HepG2 (cell line): ENCODE data around the gene B4GALT7. TPM values are rescaled to one million over a fixed set of nuclear protein-coding genes. Genes with fewer than 3 reads are reported as not detected.

ENCODE experiments used
- polyA plus RNA-seq, 8 experiments: library from polyadenylated mRNA; depleted of rRNA in 3 of 8; stranded (reverse) in 7 of 8; unstranded in 1 of 8; fragments of >200 nt; fragmentation: Illumina TruSeq in 4 of 8; extraction: Trizol in 4 of 8; gene quantifications; 2 replicates each; pipeline versions ENCODE4 v1.2.1 to v1.2.3, GENCODE V29; 2011 to 2016; ENCODE audit warnings: low read depth in 4 of 8, missing spikeins in 1 of 8, mixed read lengths in 1 of 8; ENCODE audit not compliant: insufficient read depth in 1 of 8
- total RNA-seq, 5 experiments: library from RNA; depleted of rRNA; stranded (reverse); fragments of >200 nt; fragmentation: Illumina TruSeq; extraction: Trizol; gene quantifications; 2 replicates each; pipeline ENCODE4 v1.2.3, GENCODE V29; 2016; ENCODE audit warnings: low read depth in 1 of 5

The B4GALT7 gene
- total and polyA plus RNA-seq, 2 of the 13 experiments (the other 11 are each of a cell fraction or from before 2014, with no cell fraction given), result 16.4 to 20.5 TPM

Other genes with a start within 250 kb of the B4GALT7 start
- 94.5 and 191 TPM in 2 replicates for gene LMAN2, start 248.5 kb upstream of the B4GALT7 start, total RNA-seq (2016; rRNA removed; fragmentation: Illumina TruSeq; extraction: Trizol)
- gene LMAN2, start 248.5 kb upstream of the B4GALT7 start, polyA plus RNA-seq (2011; rRNA removed), result 193 and 197 TPM in 2 replicates
- gene RGS14, start 242.2 kb upstream of the B4GALT7 start, total RNA-seq (2016; rRNA removed; fragmentation: Illumina TruSeq; extraction: Trizol), result 10.7 and 11.1 TPM in 2 replicates
- gene RGS14, start 242.2 kb upstream of the B4GALT7 start, polyA plus RNA-seq (2011; rRNA removed), result 17.2 and 27.9 TPM in 2 replicates
- 0.20 TPM in 1 of 2 replicates, not detected in the other for gene SLC34A1, start 215.7 kb upstream of the B4GALT7 start, total RNA-seq (2016; rRNA removed; fragmentation: Illumina TruSeq; extraction: Trizol)
- 0.03 TPM in 2 replicates for gene SLC34A1, start 215.7 kb upstream of the B4GALT7 start, polyA plus RNA-seq (2011; rRNA removed)
- gene PFN3, start 199.5 kb upstream of the B4GALT7 start, total RNA-seq (2016; rRNA removed; fragmentation: Illumina TruSeq; extraction: Trizol), result not detected in 2 replicates
- gene PFN3, start 199.5 kb upstream of the B4GALT7 start, polyA plus RNA-seq (2011; rRNA removed), result not detected in 2 replicates
- gene F12, start 190.6 kb upstream of the B4GALT7 start, total RNA-seq (2016; rRNA removed; fragmentation: Illumina TruSeq; extraction: Trizol), result 1.3 and 3.0 TPM in 2 replicates
- 2.5 and 3.1 TPM in 2 replicates for gene F12, start 190.6 kb upstream of the B4GALT7 start, polyA plus RNA-seq (2011; rRNA removed)
- gene GRK6, start 173.5 kb upstream of the B4GALT7 start, total RNA-seq (2016; rRNA removed; fragmentation: Illumina TruSeq; extraction: Trizol), result 16.1 and 19.9 TPM in 2 replicates
- 13.2 and 17.4 TPM in 2 replicates for gene GRK6, start 173.5 kb upstream of the B4GALT7 start, polyA plus RNA-seq (2011; rRNA removed)
- 3.9 and 5.0 TPM in 2 replicates for gene PRR7, start 153.3 kb upstream of the B4GALT7 start, total RNA-seq (2016; rRNA removed; fragmentation: Illumina TruSeq; extraction: Trizol)
- gene PRR7, start 153.3 kb upstream of the B4GALT7 start, polyA plus RNA-seq (2011; rRNA removed), result 4.8 and 6.7 TPM in 2 replicates
- 15.7 and 37.3 TPM in 2 replicates for gene DBN1, start 126.5 kb upstream of the B4GALT7 start, total RNA-seq (2016; rRNA removed; fragmentation: Illumina TruSeq; extraction: Trizol)
- gene DBN1, start 126.5 kb upstream of the B4GALT7 start, polyA plus RNA-seq (2011; rRNA removed), result 27.0 and 30.9 TPM in 2 replicates
- gene PDLIM7, start 102.5 kb upstream of the B4GALT7 start, total RNA-seq (2016; rRNA removed; fragmentation: Illumina TruSeq; extraction: Trizol), result 17.7 and 21.1 TPM in 2 replicates
- 31.3 and 38.4 TPM in 2 replicates for gene PDLIM7, start 102.5 kb upstream of the B4GALT7 start, polyA plus RNA-seq (2011; rRNA removed)
- gene DOK3, start 90.3 kb upstream of the B4GALT7 start, total RNA-seq (2016; rRNA removed; fragmentation: Illumina TruSeq; extraction: Trizol), result 0.48 and 1.4 TPM in 2 replicates
- 1.5 and 1.7 TPM in 2 replicates for gene DOK3, start 90.3 kb upstream of the B4GALT7 start, polyA plus RNA-seq (2011; rRNA removed)
- 62.8 and 83.0 TPM in 2 replicates for gene DDX41, start 83.2 kb upstream of the B4GALT7 start, total RNA-seq (2016; rRNA removed; fragmentation: Illumina TruSeq; extraction: Trizol)
- 99.5 and 105 TPM in 2 replicates for gene DDX41, start 83.2 kb upstream of the B4GALT7 start, polyA plus RNA-seq (2011; rRNA removed)
- gene FAM193B, start 45.6 kb upstream of the B4GALT7 start, total RNA-seq (2016; rRNA removed; fragmentation: Illumina TruSeq; extraction: Trizol), result 6.4 and 21.2 TPM in 2 replicates
- 40.9 and 42.5 TPM in 2 replicates for gene FAM193B, start 45.6 kb upstream of the B4GALT7 start, polyA plus RNA-seq (2011; rRNA removed)
- 92.1 and 161 TPM in 2 replicates for gene TMED9, start 7.9 kb upstream of the B4GALT7 start, total RNA-seq (2016; rRNA removed; fragmentation: Illumina TruSeq; extraction: Trizol)
- gene TMED9, start 7.9 kb upstream of the B4GALT7 start, polyA plus RNA-seq (2011; rRNA removed), result 336 and 350 TPM in 2 replicates
- not detected in 2 replicates for gene FAM153A, start 182.8 kb downstream of the B4GALT7 start, total RNA-seq (2016; rRNA removed; fragmentation: Illumina TruSeq; extraction: Trizol)
- gene FAM153A, start 182.8 kb downstream of the B4GALT7 start, polyA plus RNA-seq (2011; rRNA removed), result 0.22 TPM in 1 of 2 replicates, not detected in the other